Prostate gland (tissue), 2 donors: ENCODE results near the gene PAPPA2. TPM values are rescaled to one million over a fixed set of nuclear protein-coding genes. Genes with fewer than 3 reads are reported as not detected.
"Not testable (repeated sequence)": the region's sequence is repeated elsewhere in the genome, so short reads cannot be mapped to it uniquely, and the experiment has no call there.

Experiments
- DNase-seq: peaks from one replicate; pipeline ENCODE4 v3.0.0-alpha.2; 2019; ENCODE audit warnings: low spot score
- H3K27ac ChIP-seq, 2 donors: fragments of 200-600 bp; sonication (generic); 2 replicates each; pipeline ENCODE4 v1.5.1; 2017 to 2019
- H3K27me3 ChIP-seq: fragments of 200-600 bp; sonication (generic); replicated peaks from 2 replicates; pipeline ENCODE4 v1.5.1; 2019; ENCODE audit not compliant: insufficient read depth
- H3K36me3 ChIP-seq, 2 donors: fragments of 200-600 bp; sonication (generic); 1 replicate in 1 of 2; 2 replicates in 1 of 2; pipeline versions ENCODE4 v1.5.1 to v1.8.1; 2017 to 2019
- H3K4me1 ChIP-seq: fragments of 200-600 bp; sonication (generic); replicated peaks from 2 replicates; pipeline ENCODE4 v1.5.1; 2019
- H3K4me3 ChIP-seq, 2 donors: fragments of 200-600 bp; sonication (generic); 2 replicates each; pipeline ENCODE4 v1.5.1; 2017 to 2019
- H3K9me3 ChIP-seq: fragments of 200-600 bp; sonication (generic); 2 replicates; pipeline ENCODE4 v1.5.1; 2017
- CTCF ChIP-seq, 4 experiments: fragments of 200-600 bp in 2 of 4; fragments of 450-650 bp in 2 of 4; sonication (generic) in 2 of 4; IDR thresholded peaks; 1 replicate in 3 of 4; 2 replicates in 1 of 4; pipeline ENCODE4 v1.5.1; 2016 to 2019; ENCODE audit warnings: antibody characterized with exemption in 4 of 4, mild to moderate bottlenecking in 2 of 4, moderate library complexity in 2 of 4
- POLR2A ChIP-seq: fragments of 450-650 bp; IDR thresholded peaks from one replicate; pipeline ENCODE4 v1.6.1; 2016; ENCODE audit warnings: antibody characterized with exemption, mild to moderate bottlenecking
- POLR2AphosphoS5 ChIP-seq: sonication (generic); formaldehyde crosslinking; IDR thresholded peaks from one replicate; pipeline ENCODE4 v1.6.1; 2017; ENCODE audit warnings: antibody characterized with exemption
- WGBS: methylation state at CpG from one replicate; pipeline ENCODE4 v1.1.5; 2018; 5-methylcytosine and 5-hydroxymethylcytosine counted together
- intact Hi-C: fragments of 100-400 bp; cut with DNase I; formaldehyde crosslinking; loops from one replicate; pipeline ENCODE4 v1.14.2; 2022
- total RNA-seq, 2 donors: library from RNA; depleted of rRNA; stranded (reverse); fragments of >200 nt; gene quantifications; one replicate each; pipeline ENCODE4 v1.1.0, GENCODE V29; 2016

The PAPPA2 gene
- 1 to 10 TPM in 1 of 2 donors, under 1 TPM in 1; 0.36 to 1.9 TPM for total RNA-seq

- Histone ChIP-seq H3K4me1 (no peaks in the 10 kb centered on the region), H3K27ac (no peak within 1 kb of the TSS), H3K36me3 (no peaks in the 10 kb centered on the region), H3K9me3 (no peaks in the 10 kb centered on the region), H3K27me3 (no peaks in the 10 kb centered on the region), H3K4me3 (no peak within 1 kb of the TSS)
- WGBS, result 84% methylated on average over 6 of the region's 6 CpGs
- TF ChIP-seq POLR2A (no peak), CTCF (IDR thresholded peaks at IDR 0.05) (no peak), POLR2AphosphoS5 (no peak)
- no peak for DNase-seq
- intact Hi-C loops, result no loop called here
Measured at GRCh38 chr1:176462674-176463378, at the start of gene PAPPA2. Gene PAPPA2, plus strand, starts transcription at chr1:176463175. Its CDS starts 93,148 bp downstream, at chr1:176556323.

GRCh38 chr1:176416777-176417176 is 46.2 kb upstream of the PAPPA2 start:
- intact Hi-C loops, result no loop called here

GRCh38 chr1:176419608-176420007 is 43.4 kb upstream of the PAPPA2 start:
- H3K9me3 ChIP-seq, intact Hi-C loops, H3K4me1 ChIP-seq, H3K36me3 ChIP-seq, DNase-seq, H3K27me3 ChIP-seq, H3K27ac ChIP-seq, H3K4me3 ChIP-seq: not testable (repeated sequence)
- 69% methylated on average over 1 of the region's 1 CpG for WGBS

More at GRCh38 chr1:176416777-176417176, 46.2 kb upstream of the PAPPA2 start:
- WGBS, result 48% methylated on average over 6 of the region's 6 CpGs
- no peaks in the 10 kb centered on the region for H3K36me3 ChIP-seq
- no peaks in the 10 kb centered on the region for H3K27me3 ChIP-seq
- no peak overlapping the region for H3K27ac ChIP-seq
- TF ChIP-seq CTCF (IDR thresholded peaks at IDR 0.05) (no peak), POLR2AphosphoS5 (no peak), POLR2A (no peak)
- H3K4me3 ChIP-seq, result no peak overlapping the region
- no peaks in the 10 kb centered on the region for H3K9me3 ChIP-seq
- DNase-seq, result no peak
- no peaks in the 10 kb centered on the region for H3K4me1 ChIP-seq

GRCh38 chr1:176434234-176434633 is 28.7 kb upstream of the PAPPA2 start:
- no peaks in the 10 kb centered on the region for H3K36me3 ChIP-seq
- DNase-seq, result no peak
- no peak overlapping the region for H3K27ac ChIP-seq
- intact Hi-C loops, result no loop called here
- H3K4me1 ChIP-seq, result no peaks in the 10 kb centered on the region
- TF ChIP-seq POLR2A, result no peak
- no peak for TF ChIP-seq POLR2AphosphoS5
- TF ChIP-seq CTCF (IDR thresholded peaks at IDR 0.05), result no peak
- 50% methylated on average over 2 of the region's 2 CpGs for WGBS
- H3K4me3 ChIP-seq, result no peak overlapping the region
- H3K9me3 ChIP-seq, result no peaks in the 10 kb centered on the region
- no peaks in the 10 kb centered on the region for H3K27me3 ChIP-seq

GRCh38 chr1:176436251-176436650 is 26.7 kb upstream of the PAPPA2 start:
- Histone ChIP-seq H3K9me3 (no peaks in the 10 kb centered on the region), H3K36me3 (no peaks in the 10 kb centered on the region), H3K4me3 (no peak overlapping the region), H3K27me3 (no peaks in the 10 kb centered on the region), H3K27ac (no peak overlapping the region), H3K4me1 (no peaks in the 10 kb centered on the region)
- TF ChIP-seq POLR2AphosphoS5 (no peak), CTCF (IDR thresholded peaks at IDR 0.05) (no peak), POLR2A (no peak)
- intact Hi-C loops, result no loop called here
- DNase-seq, result no peak
